Muscle of back (tissue), 11 donors: Measurements from ENCODE around the gene COPZ1. TPM values are rescaled to one million over a fixed set of nuclear protein-coding genes. Genes with fewer than 3 reads are reported as not detected.
A peak's percentile ranks its signal among the peaks of the same experiment; 100 is the strongest.

Experiments used
- DNase-seq, 3 donors: peaks; one replicate each; pipeline versions ENCODE4 v3.0.0 to v3.0.0-alpha.2; 2013
- polyA plus RNA-seq, 10 donors: library from polyadenylated mRNA; unstranded; fragments of 120-200 nt; gene quantifications; one replicate each; pipeline ENCODE4 v1.2.1, GENCODE V29; 2013; ENCODE audit not compliant: insufficient read length in 10 of 10

COPZ1 gene
- polyA plus RNA-seq, 10 donors, result 122 to 155 (median 138) TPM

- DNase-seq, result no peak
Observed at GRCh38 chr12:54373649-54374561, 49.0 kb downstream of the COPZ1 start.

GRCh38 chr12:54374562-54375258 is 49.8 kb downstream of the COPZ1 start:
- DNase-seq, result peak in 2 of 3 donors; percentile 62 to 67

- peak in 1 of 3 donors; percentile 72 for DNase-seq
Observed at GRCh38 chr12:54375259-54375579, 50.3 kb downstream of the COPZ1 start.

GRCh38 chr12:54376596-54376995 is 51.7 kb downstream of the COPZ1 start:
- peak in 1 of 3 donors; percentile 57 for DNase-seq

- no peak for DNase-seq
Observed at GRCh38 chr12:54377007-54377406, 52.1 kb downstream of the COPZ1 start.

GRCh38 chr12:54377797-54378515 is 53.0 kb downstream of the COPZ1 start:
- DNase-seq, result no peak

GRCh38 chr12:54378796-54379397 is 54.0 kb downstream of the COPZ1 start:
- DNase-seq, result peak in 2 of 3 donors; percentile 80 to 87

- peak; percentile 85 to 94 (median 90) for DNase-seq
Observed at GRCh38 chr12:54379398-54380201, 54.7 kb downstream of the COPZ1 start.

GRCh38 chr12:54381136-54381535 is 56.2 kb downstream of the COPZ1 start:
- no peak for DNase-seq

- peak in 1 of 3 donors; percentile 81 for DNase-seq
Observed at GRCh38 chr12:54383041-54383609, 58.2 kb downstream of the COPZ1 start.

- DNase-seq, result no peak
Observed at GRCh38 chr12:54384591-54385041, 59.7 kb downstream of the COPZ1 start, which contains the start of gene ZNF385A. TSS of gene ZNF385A (minus strand) at chr12:54384733. CDS start at chr12:54384514, 219 bp downstream.

GRCh38 chr12:54385251-54385914 is 60.5 kb downstream of the COPZ1 start:
- DNase-seq, result no peak

GRCh38 chr12:54386403-54387113 is 61.6 kb downstream of the COPZ1 start:
- DNase-seq, result no peak

GRCh38 chr12:54387114-54387467 is 62.2 kb downstream of the COPZ1 start:
- no peak for DNase-seq

- no peak for DNase-seq
Observed at GRCh38 chr12:54388237-54389133, 63.6 kb downstream of the COPZ1 start.

- no peak for DNase-seq
Observed at GRCh38 chr12:54389134-54389508, 64.2 kb downstream of the COPZ1 start.

- no peak for DNase-seq
Observed at GRCh38 chr12:54389607-54390175, 64.8 kb downstream of the COPZ1 start.

GRCh38 chr12:54390176-54390667 is 65.3 kb downstream of the COPZ1 start:
- DNase-seq, result no peak
